HEK293 (cell line): ENCODE results near the gene SLIT1.
"Not testable (repeated sequence)": the region's sequence is repeated elsewhere in the genome, so short reads cannot be mapped to it uniquely, and the experiment has no call there.

Experiments
- CTCF ChIA-PET: fragments of 350-600 bp; formaldehyde crosslinking; extraction: SDS; loops from one replicate; lab custom pipeline; 2021; ENCODE audit warnings: antibody characterized with exemption; lab: Yijun Ruan, JAX
- POLR2A ChIA-PET: fragments of 300-600 bp; formaldehyde crosslinking; extraction: SDS; loops from one replicate; lab custom pipeline; 2020; ENCODE audit warnings: antibody characterized with exemption, inconsistent platforms; lab: Yijun Ruan, JAX
- H3K27ac ChIP-seq: fragments of 200-500 bp; sonication (Bioruptor generic); 2 replicates; pipeline ENCODE4 v1.5.1; 2014; ENCODE audit warnings: low read depth, low read length, control low read depth, inconsistent platforms; ENCODE audit errors: extremely low read depth
- H3K36me3 ChIP-seq, 2 experiments: fragments of 200-500 bp in 1 of 2; sonication (Bioruptor generic) in 1 of 2; 1 replicate in 1 of 2; 2 replicates in 1 of 2; pipeline ENCODE4 v1.5.1; 2014 to 2017; ENCODE audit warnings: inconsistent platforms in 2 of 2, low read length in 2 of 2; ENCODE audit not compliant: control insufficient read depth in 2 of 2, insufficient read depth in 1 of 2
- H3K4me1 ChIP-seq: fragments of 200-500 bp; sonication (Bioruptor generic); 2 replicates; pipeline ENCODE4 v1.5.1; 2014; ENCODE audit warnings: mild to moderate bottlenecking, low read length, inconsistent platforms; ENCODE audit not compliant: control insufficient read depth, insufficient read depth
- H3K4me3 ChIP-seq: 2 replicates; pipeline ENCODE4 v1.5.1; 2011; ENCODE audit warnings: low read depth, mild to moderate bottlenecking, control low read depth, low read length, moderate library complexity
- H3K9me3 ChIP-seq: fragments of 200-500 bp; sonication (Bioruptor generic); 2 replicates; pipeline ENCODE4 v1.5.1; 2014; ENCODE audit warnings: low read depth, low read length, inconsistent platforms; ENCODE audit not compliant: control insufficient read depth, insufficient read depth
- BCL11B ChIP-seq: fragments of 450-650 bp; formaldehyde crosslinking; IDR thresholded peaks from 2 replicates; pipeline ENCODE4 v1.5.1; 2016; ENCODE audit warnings: low read depth, missing biosample characterization, missing genetic modification characterization
- PRDM4 ChIP-seq: fragments of 450-650 bp; formaldehyde crosslinking; IDR thresholded peaks from 2 replicates; pipeline ENCODE4 v1.5.1; 2017; ENCODE audit warnings: missing biosample characterization, missing genetic modification characterization
- SP3 ChIP-seq: fragments of 450-650 bp; formaldehyde crosslinking; IDR thresholded peaks from 2 replicates; pipeline ENCODE4 v1.5.1; 2016; ENCODE audit warnings: missing biosample characterization, missing genetic modification characterization
- ZBTB20 ChIP-seq: fragments of 450-650 bp; formaldehyde crosslinking; IDR thresholded peaks from 2 replicates; pipeline ENCODE4 v1.5.1; 2016; ENCODE audit warnings: missing biosample characterization, missing genetic modification characterization
- ZBTB26 ChIP-seq: fragments of 450-650 bp; formaldehyde crosslinking; optimal IDR thresholded peaks from 2 replicates; pipeline ENCODE3; 2016; ENCODE audit warnings: missing biosample characterization, mild to moderate bottlenecking, missing genetic modification characterization
- ZBTB48 ChIP-seq: fragments of 450-650 bp; formaldehyde crosslinking; IDR thresholded peaks from 2 replicates; pipeline ENCODE4 v1.5.1; 2016; ENCODE audit warnings: missing biosample characterization, missing genetic modification characterization
- ZFP37 ChIP-seq: fragments of 450-650 bp; formaldehyde crosslinking; IDR thresholded peaks from 2 replicates; pipeline ENCODE4 v1.5.1; 2016; ENCODE audit warnings: missing biosample characterization, missing genetic modification characterization
- ZIC2 ChIP-seq: fragments of 450-650 bp; formaldehyde crosslinking; IDR thresholded peaks from 2 replicates; pipeline ENCODE4 v1.5.1; 2016; ENCODE audit warnings: missing biosample characterization, missing genetic modification characterization
- ZNF121 ChIP-seq: fragments of 450-650 bp; formaldehyde crosslinking; IDR thresholded peaks from 2 replicates; pipeline ENCODE4 v1.5.1; 2016; ENCODE audit warnings: missing biosample characterization, missing genetic modification characterization
- ZNF157 ChIP-seq: fragments of 450-650 bp; formaldehyde crosslinking; IDR thresholded peaks from 2 replicates; pipeline ENCODE4 v1.5.1; 2016; ENCODE audit warnings: missing biosample characterization, missing genetic modification characterization
- ZNF274 ChIP-seq, 2 experiments: fragments of 200-500 bp in 1 of 2; fragments of 450-650 bp in 1 of 2; sonication (Bioruptor generic) in 1 of 2; formaldehyde crosslinking in 1 of 2; IDR thresholded peaks; 2 replicates each; pipeline versions ENCODE4 v1.5.1 to v1.6.1; 2014 to 2016; ENCODE audit warnings: borderline replicate concordance in 1 of 2, inconsistent platforms in 1 of 2, low read length in 1 of 2, missing biosample characterization in 1 of 2, missing genetic modification characterization in 1 of 2
- ZNF398 ChIP-seq: fragments of 450-650 bp; formaldehyde crosslinking; IDR thresholded peaks from 2 replicates; pipeline ENCODE4 v1.5.1; 2017; ENCODE audit warnings: missing biosample characterization, missing genetic modification characterization
- ZNF426 ChIP-seq: fragments of 450-650 bp; formaldehyde crosslinking; IDR thresholded peaks from 2 replicates; pipeline ENCODE4 v1.5.1; 2017; ENCODE audit warnings: missing biosample characterization, missing genetic modification characterization, mild to moderate bottlenecking, inconsistent platforms, moderate library complexity
- ZNF510 ChIP-seq: fragments of 450-650 bp; formaldehyde crosslinking; IDR thresholded peaks from 2 replicates; pipeline ENCODE4 v1.5.1; 2018; ENCODE audit warnings: mild to moderate bottlenecking, missing genetic modification characterization, missing biosample characterization; ENCODE audit not compliant: insufficient replicate concordance
- ZNF561 ChIP-seq: fragments of 450-650 bp; IDR thresholded peaks from 2 replicates; pipeline ENCODE4 v1.5.1; 2018; ENCODE audit warnings: missing biosample characterization, missing genetic modification characterization, borderline replicate concordance
- ZNF624 ChIP-seq: fragments of 450-650 bp; formaldehyde crosslinking; IDR thresholded peaks from 2 replicates; pipeline ENCODE4 v1.5.1; 2017; ENCODE audit warnings: missing biosample characterization, missing genetic modification characterization
- ZNF747 ChIP-seq: fragments of 450-650 bp; formaldehyde crosslinking; IDR thresholded peaks from 2 replicates; pipeline ENCODE4 v1.5.1; 2016; ENCODE audit warnings: missing biosample characterization, missing genetic modification characterization
- ZNF776 ChIP-seq: fragments of 450-650 bp; formaldehyde crosslinking; IDR thresholded peaks from 2 replicates; pipeline ENCODE4 v1.5.0; 2017; ENCODE audit warnings: missing biosample characterization, missing genetic modification characterization, borderline replicate concordance
- TF ChIP-seq, protein P1 (sequence below): fragments of 450-650 bp; formaldehyde crosslinking; IDR thresholded peaks from 2 replicates; pipeline ENCODE4 v1.5.1; 2017; ENCODE audit warnings: missing biosample characterization, missing genetic modification characterization

SLIT1 gene

DNA sequence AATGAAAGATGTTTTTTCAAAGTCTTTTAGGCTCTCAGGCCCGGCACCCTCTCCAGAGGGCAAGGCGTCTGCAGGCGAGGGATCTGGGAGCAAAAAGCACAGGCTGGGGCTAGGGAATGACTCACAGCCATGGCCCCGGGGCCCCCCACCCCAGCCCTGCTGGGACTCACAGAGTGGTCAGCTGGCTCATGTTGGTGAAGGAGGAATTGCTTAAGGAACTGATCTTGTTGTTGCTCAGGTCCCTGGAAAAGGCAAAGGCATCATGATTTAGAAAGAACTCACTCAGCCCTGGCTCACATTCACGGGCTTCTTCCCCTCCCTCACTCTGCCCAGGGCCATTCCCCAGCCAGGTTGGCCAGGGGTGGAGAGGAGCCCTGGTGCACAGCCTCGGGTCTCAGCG lies 151.5 kb downstream of the SLIT1 start:
- H3K9me3 ChIP-seq: no peaks in the 10 kb centered on the region
- H3K4me3 ChIP-seq: no peak overlapping the region
- no peaks in the 10 kb centered on the region for H3K36me3 ChIP-seq
- TF ChIP-seq ZBTB20 (tag by site-specific recombination) (peak; percentile 84), BCL11B (no peak), ZNF561 (no peak)
- ChIA-PET CTCF (interaction anchor here (0.7 kb wide), 2 partner anchors 9 to 184 kb away, joined by 3 to 4 read pairs; no protein-coding TSS in a partner anchor), POLR2A (no interaction called here)
- no peaks in the 10 kb centered on the region for H3K4me1 ChIP-seq
- no peak overlapping the region for H3K27ac ChIP-seq

DNA sequence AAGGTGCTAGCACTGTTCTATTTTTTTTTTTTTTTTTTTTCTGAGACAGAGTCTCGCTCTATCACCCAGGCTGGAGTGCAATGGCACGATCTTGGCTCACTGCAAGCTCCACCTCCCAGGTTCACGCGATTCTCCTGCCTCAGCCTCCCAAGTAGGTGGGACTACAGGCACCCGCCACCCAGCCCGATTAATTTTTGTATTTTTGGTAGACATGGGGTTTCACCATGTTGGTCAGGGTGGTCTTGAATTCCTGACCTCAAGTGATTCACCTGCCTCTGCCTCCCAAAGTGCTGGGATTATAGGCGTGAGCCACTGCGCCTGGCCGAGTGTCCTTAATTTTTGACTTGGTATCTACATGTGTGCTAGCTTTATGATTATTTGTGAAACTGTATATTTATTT lies 151.9 kb downstream of the SLIT1 start:
- H3K27ac ChIP-seq, POLR2A ChIA-PET, H3K36me3 ChIP-seq, H3K4me3 ChIP-seq, H3K4me1 ChIP-seq, H3K9me3 ChIP-seq: not testable (repeated sequence)
- CTCF ChIA-PET: interaction anchor here (0.7 to 0.8 kb wide), 3 partner anchors 8 to 185 kb away, joined by 3 to 4 read pairs (median 3); no protein-coding TSS in a partner anchor

GRCh38 chr10:97032624-97033023 lies 153.1 kb downstream of the SLIT1 start:
- Histone ChIP-seq H3K4me3 (no peak overlapping the region), H3K36me3 (no peaks in the 10 kb centered on the region), H3K9me3 (no peaks in the 10 kb centered on the region), H3K4me1 (no peaks in the 10 kb centered on the region), H3K27ac (no peak overlapping the region)
- CTCF ChIA-PET: interaction anchor here (0.6 to 1.2 kb wide), 4 partner anchors 8 to 420 kb away, joined by 3 to 6 read pairs (median 4); no protein-coding TSS in a partner anchor
- TF ChIP-seq ZNF776 (tag by site-specific recombination): no peak
- no peak for TF ChIP-seq ZNF426
- no peak for TF ChIP-seq ZNF624
- no peak for TF ChIP-seq ZFP37 (tag by site-specific recombination)
- no peak for TF ChIP-seq ZBTB48 (tag by site-specific recombination)
- POLR2A ChIA-PET: no interaction called here

GRCh38 chr10:97031459-97031858 lies 154.3 kb downstream of the SLIT1 start:
- TF ChIP-seq ZNF121 (tag by site-specific recombination) (no peak), ZIC2 (peak; percentile 96)
- TF ChIP-seq, protein P1, sequence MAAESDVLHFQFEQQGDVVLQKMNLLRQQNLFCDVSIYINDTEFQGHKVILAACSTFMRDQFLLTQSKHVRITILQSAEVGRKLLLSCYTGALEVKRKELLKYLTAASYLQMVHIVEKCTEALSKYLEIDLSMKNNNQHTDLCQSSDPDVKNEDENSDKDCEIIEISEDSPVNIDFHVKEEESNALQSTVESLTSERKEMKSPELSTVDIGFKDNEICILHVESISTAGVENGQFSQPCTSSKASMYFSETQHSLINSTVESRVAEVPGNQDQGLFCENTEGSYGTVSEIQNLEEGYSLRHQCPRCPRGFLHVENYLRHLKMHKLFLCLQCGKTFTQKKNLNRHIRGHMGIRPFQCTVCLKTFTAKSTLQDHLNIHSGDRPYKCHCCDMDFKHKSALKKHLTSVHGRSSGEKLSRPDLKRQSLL (tag by site-specific recombination): no peak
- H3K9me3 ChIP-seq: no peaks in the 10 kb centered on the region
- CTCF ChIA-PET: no interaction called here

GRCh38 chr10:97030894-97031293 lies 154.9 kb downstream of the SLIT1 start:
- CTCF ChIA-PET: no interaction called here
- Histone ChIP-seq H3K9me3 (no peaks in the 10 kb centered on the region), H3K4me1 (no peaks in the 10 kb centered on the region), H3K36me3 (no peaks in the 10 kb centered on the region), H3K27ac (no peak overlapping the region), H3K4me3 (no peak overlapping the region)
- POLR2A ChIA-PET: no interaction called here
- TF ChIP-seq ZNF510 (tag by site-specific recombination): no peak
- TF ChIP-seq SP3 (tag by site-specific recombination): no peak
- TF ChIP-seq ZNF398 (tag by site-specific recombination): no peak
- no peak for TF ChIP-seq ZNF157 (tag by site-specific recombination)
- no peak for TF ChIP-seq ZNF747 (tag by site-specific recombination)
- TF ChIP-seq PRDM4 (tag by site-specific recombination): no peak
- TF ChIP-seq ZBTB26 (tag by site-specific recombination): no peak
- no peak for TF ChIP-seq ZNF274 (IDR thresholded peaks at IDR 0.05; ENCODE audit: low read length)
- no peak for TF ChIP-seq ZNF274 (tag by site-specific recombination; IDR thresholded peaks at IDR 0.05; ENCODE audit: borderline replicate concordance)

More at GRCh38 chr10:97031459-97031858, 154.3 kb downstream of the SLIT1 start:
- no peaks in the 10 kb centered on the region for H3K36me3 ChIP-seq
- H3K4me1 ChIP-seq: no peaks in the 10 kb centered on the region
- no peak overlapping the region for H3K27ac ChIP-seq
- no peak overlapping the region for H3K4me3 ChIP-seq
- POLR2A ChIA-PET: no interaction called here
